GM18858 (cell line): Measurements from ENCODE around the gene C1orf159.

ENCODE experiments used
- ATAC-seq: cut with Tn5 transposase; IDR thresholded peaks from one replicate; pipeline ENCODE4 v1.9.1; 2021; ENCODE audit not compliant: unreplicated experiment

Gene C1orf159

GRCh38 chr1:1054971-1055370 lies 60.9 kb downstream of the C1orf159 start:
- no peak for ATAC-seq

DNA sequence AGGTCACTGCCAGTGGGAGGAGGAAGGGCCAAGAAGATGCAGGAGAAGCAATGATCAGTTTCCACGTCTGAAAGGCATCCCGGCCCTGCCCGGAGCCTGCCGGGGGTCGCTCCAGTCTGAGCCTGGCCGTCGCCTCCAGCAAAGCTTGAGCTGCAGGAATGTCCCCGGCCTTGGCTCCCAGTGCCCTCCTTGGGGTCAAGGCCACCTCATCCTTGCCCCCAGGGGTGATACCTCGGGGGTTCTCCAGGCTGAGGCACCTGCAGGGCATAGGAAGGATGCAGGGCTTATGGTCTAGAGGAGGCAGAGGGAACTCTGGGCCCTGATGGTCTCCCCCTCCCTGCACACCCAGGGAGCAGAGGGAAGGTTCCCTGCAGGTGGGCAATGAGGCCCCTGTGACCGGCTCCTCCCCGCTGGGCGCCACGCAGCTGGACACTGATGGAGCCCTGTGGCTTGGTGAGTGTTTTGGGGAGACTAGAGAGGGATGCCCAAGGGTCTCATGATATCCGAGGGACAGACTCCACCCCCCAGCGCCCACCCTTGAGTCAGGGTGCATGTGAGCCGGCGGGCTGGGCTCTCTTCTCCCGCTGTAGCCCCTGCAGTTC lies 61.7 kb downstream of the C1orf159 start:
- ATAC-seq, result no peak

GRCh38 chr1:1053682-1054081 lies 62.2 kb downstream of the C1orf159 start:
- ATAC-seq, result no peak

- ATAC-seq, result no peak
Observed at GRCh38 chr1:1053022-1053421, 62.9 kb downstream of the C1orf159 start.

DNA sequence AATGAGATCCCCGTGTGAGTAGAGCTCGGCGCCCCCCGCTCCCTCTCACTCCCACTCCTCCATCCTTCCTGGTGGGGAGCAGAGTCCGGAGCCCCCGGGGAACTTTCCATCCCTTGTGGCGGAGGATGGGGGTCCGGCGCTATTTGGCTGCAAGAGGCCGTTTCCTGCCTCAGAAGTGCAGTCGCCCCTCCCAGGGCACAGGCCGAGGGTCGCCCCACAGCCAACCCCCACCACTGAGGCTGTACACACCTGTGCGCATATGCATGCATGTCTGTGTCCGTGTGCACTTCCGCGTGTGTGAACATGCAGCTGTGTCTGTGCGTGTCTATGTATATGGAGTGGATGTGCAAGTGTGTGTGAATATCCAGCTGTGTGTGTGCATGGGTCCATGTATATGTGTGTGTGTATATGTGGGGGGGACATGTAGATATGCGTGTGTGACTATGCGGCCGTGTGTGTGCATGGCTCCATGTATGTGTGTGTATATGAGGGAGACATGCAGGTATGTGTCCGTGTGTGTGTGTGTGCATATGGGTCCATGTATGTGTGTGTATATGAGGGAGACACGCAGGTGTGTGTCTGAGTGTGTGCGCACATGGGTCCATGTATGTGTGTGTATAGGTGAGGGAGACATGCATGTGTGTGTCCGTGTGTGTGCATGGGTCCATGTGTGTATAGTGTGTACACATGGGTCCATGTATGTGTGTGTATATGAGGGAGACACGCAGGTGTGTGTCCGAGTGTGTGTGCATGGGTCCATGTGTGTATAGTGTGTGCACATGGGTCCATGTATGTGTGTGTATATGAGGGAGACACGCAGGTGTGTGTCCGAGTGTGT lies 63.7 kb downstream of the C1orf159 start:
- no peak for ATAC-seq

DNA sequence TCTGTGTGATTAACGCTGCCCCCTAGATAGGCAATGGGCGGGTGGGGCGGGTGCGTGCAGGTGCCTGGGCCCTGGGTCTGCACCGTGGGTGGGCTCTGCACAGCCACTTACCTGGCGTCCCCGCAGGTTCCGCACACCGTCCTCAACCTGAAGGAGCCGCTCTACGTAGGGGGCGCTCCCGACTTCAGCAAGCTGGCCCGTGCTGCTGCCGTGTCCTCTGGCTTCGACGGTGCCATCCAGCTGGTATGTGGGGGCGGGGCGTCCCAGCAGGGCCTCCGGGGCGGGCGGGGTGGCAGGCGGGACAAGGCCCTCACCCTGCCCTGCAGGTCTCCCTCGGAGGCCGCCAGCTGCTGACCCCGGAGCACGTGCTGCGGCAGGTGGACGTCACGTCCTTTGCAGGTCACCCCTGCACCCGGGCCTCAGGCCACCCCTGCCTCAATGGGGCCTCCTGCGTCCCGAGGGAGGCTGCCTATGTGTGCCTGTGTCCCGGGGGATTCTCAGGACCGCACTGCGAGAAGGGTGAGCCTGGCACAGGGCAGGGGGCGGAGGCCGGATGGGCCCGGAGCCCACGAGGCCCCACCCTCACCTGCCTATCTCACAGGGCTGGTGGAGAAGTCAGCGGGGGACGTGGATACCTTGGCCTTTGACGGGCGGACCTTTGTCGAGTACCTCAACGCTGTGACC lies 64.6 kb downstream of the C1orf159 start:
- ATAC-seq, result no peak

DNA sequence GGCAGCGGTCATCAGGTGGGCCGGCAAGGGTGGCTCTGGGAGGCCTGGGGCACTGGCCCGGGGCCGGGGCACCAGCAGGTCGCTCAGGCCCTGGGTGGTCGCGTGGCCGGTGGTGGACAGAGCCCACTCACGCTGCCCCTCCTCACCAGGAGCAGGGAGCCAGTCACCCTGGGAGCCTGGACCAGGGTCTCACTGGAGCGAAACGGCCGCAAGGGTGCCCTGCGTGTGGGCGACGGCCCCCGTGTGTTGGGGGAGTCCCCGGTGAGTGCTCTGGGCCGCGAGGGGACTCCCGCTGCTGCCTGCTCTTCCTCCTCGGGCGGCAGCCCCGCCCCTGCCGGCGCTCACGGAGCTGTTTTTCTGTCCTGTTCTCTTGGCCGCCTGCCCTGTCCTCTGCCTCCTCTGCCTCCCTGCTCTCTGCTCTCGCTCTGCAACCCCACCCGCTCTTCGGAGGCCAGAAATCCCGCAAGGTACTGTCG lies 65.3 kb downstream of the C1orf159 start:
- no peak for ATAC-seq

DNA sequence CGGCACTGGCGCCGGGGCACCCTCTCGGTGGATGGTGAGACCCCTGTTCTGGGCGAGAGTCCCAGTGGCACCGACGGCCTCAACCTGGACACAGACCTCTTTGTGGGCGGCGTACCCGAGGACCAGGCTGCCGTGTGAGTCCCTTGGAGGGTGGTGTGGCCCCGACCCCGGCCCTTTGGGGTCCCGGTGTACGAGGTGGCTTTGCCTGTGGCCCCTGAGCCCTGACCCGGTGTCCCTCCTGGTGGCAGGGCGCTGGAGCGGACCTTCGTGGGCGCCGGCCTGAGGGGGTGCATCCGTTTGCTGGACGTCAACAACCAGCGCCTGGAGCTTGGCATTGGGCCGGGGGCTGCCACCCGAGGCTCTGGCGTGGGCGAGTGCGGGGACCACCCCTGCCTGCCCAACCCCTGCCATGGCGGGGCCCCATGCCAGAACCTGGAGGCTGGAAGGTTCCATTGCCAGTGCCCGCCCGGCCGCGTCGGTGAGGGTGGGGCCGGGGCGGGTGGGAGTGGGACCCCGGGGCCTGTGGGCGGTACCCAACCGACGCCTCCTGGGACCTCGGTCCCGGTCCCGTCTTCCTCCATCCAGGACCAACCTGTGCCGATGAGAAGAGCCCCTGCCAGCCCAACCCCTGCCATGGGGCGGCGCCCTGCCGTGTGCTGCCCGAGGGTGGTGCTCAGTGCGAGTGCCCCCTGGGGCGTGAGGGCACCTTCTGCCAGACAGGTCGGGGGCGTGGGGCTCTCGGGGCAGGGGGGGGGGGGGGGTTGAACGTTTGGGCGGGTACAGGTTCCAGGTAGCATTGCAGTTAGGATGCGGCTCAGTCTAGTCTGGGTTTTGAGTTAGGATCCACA lies 66.3 kb downstream of the C1orf159 start:
- no peak for ATAC-seq

- ATAC-seq, result no peak
Observed at GRCh38 chr1:1048765-1049164, 67.1 kb downstream of the C1orf159 start.

GRCh38 chr1:1047963-1048362 lies 67.9 kb downstream of the C1orf159 start:
- no peak for ATAC-seq

GRCh38 chr1:1047407-1047806 lies 68.5 kb downstream of the C1orf159 start:
- no peak for ATAC-seq

GRCh38 chr1:1046767-1047166 lies 69.1 kb downstream of the C1orf159 start:
- ATAC-seq, result no peak

GRCh38 chr1:1046243-1046642 lies 69.6 kb downstream of the C1orf159 start:
- no peak for ATAC-seq

DNA sequence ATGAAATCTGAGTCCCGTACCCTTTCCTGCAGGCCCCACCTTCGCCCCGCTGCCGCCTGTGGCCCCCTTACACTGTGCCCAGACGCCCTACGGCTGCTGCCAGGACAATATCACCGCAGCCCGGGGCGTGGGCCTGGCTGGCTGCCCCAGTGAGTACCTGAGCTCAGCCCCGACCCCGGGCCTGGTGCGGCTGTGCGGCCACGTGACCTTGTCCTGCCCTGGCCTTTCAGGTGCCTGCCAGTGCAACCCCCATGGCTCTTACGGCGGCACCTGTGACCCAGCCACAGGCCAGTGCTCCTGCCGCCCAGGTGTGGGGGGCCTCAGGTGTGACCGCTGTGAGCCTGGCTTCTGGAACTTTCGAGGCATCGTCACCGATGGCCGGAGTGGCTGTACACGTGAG lies 70.8 kb downstream of the C1orf159 start:
- ATAC-seq, result no peak

GRCh38 chr1:1044455-1045078 lies 71.3 kb downstream of the C1orf159 start:
- no peak for ATAC-seq

DNA sequence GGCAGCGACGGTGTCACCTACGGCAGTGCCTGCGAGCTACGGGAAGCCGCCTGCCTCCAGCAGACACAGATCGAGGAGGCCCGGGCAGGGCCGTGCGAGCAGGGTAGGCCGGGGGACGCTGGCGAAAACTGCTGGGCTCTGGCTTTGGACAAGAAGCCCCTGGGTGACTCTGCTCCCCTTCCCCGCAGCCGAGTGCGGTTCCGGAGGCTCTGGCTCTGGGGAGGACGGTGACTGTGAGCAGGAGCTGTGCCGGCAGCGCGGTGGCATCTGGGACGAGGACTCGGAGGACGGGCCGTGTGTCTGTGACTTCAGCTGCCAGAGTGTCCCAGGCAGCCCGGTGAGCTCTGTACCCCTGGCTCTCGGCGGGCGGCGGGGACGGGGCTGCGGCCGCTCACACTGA lies 72.0 kb downstream of the C1orf159 start:
- ATAC-seq, result no peak

- ATAC-seq, result no peak
Observed at GRCh38 chr1:1043411-1043810, 72.5 kb downstream of the C1orf159 start.

DNA sequence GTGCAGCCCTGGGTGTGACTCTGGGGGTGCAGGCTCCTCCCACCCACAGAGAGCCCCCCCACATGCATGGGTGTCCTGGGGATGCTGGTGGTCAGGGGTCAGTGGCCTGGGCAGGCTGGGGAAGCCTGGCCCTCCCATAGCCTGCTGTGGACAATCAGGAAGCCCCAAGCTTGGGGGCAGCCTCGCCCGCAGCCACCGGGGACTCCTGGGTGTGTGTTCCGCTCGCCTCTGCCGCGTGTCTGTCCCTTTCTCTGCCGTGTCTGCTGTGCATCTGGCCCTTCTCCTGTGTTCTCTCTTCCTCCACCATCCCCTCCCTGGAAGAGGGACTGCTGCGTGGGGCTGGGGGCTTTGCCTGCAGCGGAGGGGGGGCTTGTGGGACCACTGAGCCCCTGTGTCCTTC lies 73.1 kb downstream of the C1orf159 start:
- no peak for ATAC-seq

DNA sequence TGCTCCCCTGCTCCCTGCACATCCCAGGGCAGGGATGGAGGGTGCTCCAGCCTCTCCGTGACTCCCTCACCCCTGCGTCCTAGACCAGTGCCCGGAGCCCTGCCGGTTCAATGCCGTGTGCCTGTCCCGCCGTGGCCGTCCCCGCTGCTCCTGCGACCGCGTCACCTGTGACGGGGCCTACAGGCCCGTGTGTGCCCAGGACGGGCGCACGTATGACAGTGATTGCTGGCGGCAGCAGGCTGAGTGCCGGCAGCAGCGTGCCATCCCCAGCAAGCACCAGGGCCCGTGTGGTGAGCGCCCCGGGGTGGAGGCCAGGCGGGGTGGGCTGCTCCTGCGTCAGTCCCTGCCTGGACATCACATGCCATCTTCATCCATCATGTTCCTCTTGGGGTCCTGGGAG lies 74.0 kb downstream of the C1orf159 start:
- no peak for ATAC-seq

DNA sequence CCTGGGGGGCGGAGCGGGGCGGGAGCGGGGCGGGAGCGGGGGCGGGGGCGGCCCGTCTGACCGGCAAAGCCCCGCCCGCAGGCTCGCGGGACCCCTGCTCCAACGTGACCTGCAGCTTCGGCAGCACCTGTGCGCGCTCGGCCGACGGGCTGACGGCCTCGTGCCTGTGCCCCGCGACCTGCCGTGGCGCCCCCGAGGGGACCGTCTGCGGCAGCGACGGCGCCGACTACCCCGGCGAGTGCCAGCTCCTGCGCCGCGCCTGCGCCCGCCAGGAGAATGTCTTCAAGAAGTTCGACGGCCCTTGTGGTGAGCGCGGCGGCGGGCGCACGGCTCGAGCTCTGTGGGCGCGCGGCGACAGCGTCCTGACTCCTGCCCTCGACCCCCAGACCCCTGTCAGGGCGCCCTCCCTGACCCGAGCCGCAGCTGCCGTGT lies 74.8 kb downstream of the C1orf159 start:
- ATAC-seq, result no peak
